Nucleus accumbens (tissue), 56 donors: ENCODE measurements around the gene SRC.
"Not testable (repeated sequence)": the region's sequence is repeated elsewhere in the genome, so short reads cannot be mapped to it uniquely, and the experiment has no call there.

Experiments
- DNase-seq, 56 donors: peaks; one replicate each; lab custom pipeline; 2025; lab: John Stamatoyannopoulos, UW

SRC gene

GRCh38 chr20:37335642-37336368 lies 10.1 kb upstream of the SRC start:
- DNase-seq, result no peak

- DNase-seq, result peak in 14 of 56 donors; percentile 1 to 38 (median 18)
Measured at GRCh38 chr20:37336369-37337207, 9.4 kb upstream of the SRC start.

- DNase-seq, result no peak
Measured at GRCh38 chr20:37337208-37337991, 8.5 kb upstream of the SRC start.

- DNase-seq, result not testable (repeated sequence)
Measured at GRCh38 chr20:37338380-37338779, 7.6 kb upstream of the SRC start.

GRCh38 chr20:37339208-37339607 lies 6.7 kb upstream of the SRC start:
- no peak for DNase-seq

GRCh38 chr20:37339764-37340109 lies 6.2 kb upstream of the SRC start:
- DNase-seq, result not testable (repeated sequence)

GRCh38 chr20:37340998-37341397 lies 4.9 kb upstream of the SRC start:
- no peak for DNase-seq

GRCh38 chr20:37341632-37342031 lies 4.3 kb upstream of the SRC start:
- no peak for DNase-seq

- DNase-seq, result no peak
Measured at GRCh38 chr20:37342231-37343177, 3.4 kb upstream of the SRC start.

GRCh38 chr20:37343212-37343993 lies 2.5 kb upstream of the SRC start:
- DNase-seq, result no peak

- DNase-seq, result no peak
Measured at GRCh38 chr20:37343994-37344355, 2.0 kb upstream of the SRC start.

GRCh38 chr20:37344506-37345338 lies 1.2 kb upstream of the SRC start:
- no peak for DNase-seq

- DNase-seq, result peak in 1 of 56 donors; percentile 57
Measured at GRCh38 chr20:37346236-37346534, 245 bp downstream of the SRC start.

- DNase-seq, result peak in 1 of 56 donors; percentile 53
Measured at GRCh38 chr20:37346535-37347346, 801 bp downstream of the SRC start.

- DNase-seq, result no peak
Measured at GRCh38 chr20:37347347-37347823, 1.4 kb downstream of the SRC start.

GRCh38 chr20:37347891-37348791 lies 2.2 kb downstream of the SRC start:
- DNase-seq, result no peak
